Stimulated activated CD8-positive, alpha-beta memory T cell treated with anti-CD3 and anti-CD28 coated beads, Interleukin-7, amount 100 ng/mL, for 48 hours (primary cell): ENCODE results near the gene PKLR.

ENCODE experiments used
- DNase-seq, 2 donors: peaks; one replicate each; pipeline ENCODE4 v3.0.0-alpha.2; 2020; ENCODE audit warnings: low read depth in 1 of 2; ENCODE audit errors: extremely low read depth in 1 of 2

The PKLR gene

GRCh38 chr1:155286544-155286943 is 14.7 kb downstream of the PKLR start:
- no peak for DNase-seq

DNA sequence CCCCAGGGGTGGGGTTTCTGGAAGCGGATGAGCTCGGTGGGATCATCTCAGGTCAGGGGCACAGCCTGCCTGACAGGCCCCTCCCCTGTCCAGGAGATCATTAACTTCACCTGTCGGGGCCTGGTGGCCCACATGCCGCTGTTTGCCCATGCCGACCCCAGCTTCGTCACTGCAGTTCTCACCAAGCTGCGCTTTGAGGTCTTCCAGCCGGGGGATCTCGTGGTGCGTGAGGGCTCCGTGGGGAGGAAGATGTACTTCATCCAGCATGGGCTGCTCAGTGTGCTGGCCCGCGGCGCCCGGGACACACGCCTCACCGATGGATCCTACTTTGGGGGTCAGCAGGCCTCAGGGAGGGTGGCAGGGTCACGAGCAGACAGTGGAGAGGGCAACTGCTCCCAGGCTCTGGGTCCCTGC is 15.6 kb downstream of the PKLR start:
- no peak for DNase-seq

- no peak for DNase-seq
Observed at GRCh38 chr1:155285063-155285462, 16.2 kb downstream of the PKLR start.

GRCh38 chr1:155284476-155284875 is 16.8 kb downstream of the PKLR start:
- no peak for DNase-seq

- DNase-seq = no peak
Observed at GRCh38 chr1:155282488-155283091, 18.6 kb downstream of the PKLR start.

GRCh38 chr1:155279268-155279667 is 22.0 kb downstream of the PKLR start:
- no peak for DNase-seq

DNA sequence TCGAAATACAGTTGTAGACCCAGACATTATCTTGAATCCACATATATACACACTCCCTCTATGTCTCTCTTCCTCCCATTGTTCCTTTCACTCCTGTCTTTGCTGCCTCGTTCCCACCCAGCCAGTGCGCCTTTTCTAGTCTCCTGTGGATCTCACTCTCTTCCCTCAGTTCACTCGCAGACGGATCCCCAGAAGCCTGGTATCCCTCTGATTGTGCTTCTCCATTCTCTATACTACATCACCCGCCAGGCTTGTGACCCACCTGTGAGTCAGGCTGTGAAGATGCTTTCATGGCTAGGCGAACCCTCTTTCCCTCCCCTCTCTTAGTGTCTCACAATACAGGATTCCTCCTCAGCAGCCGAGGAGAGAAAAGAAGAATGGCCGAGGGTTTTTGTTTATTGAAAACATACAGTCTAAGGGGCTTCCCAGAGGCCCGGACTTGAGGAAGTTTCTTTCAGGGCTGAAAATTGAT is 22.5 kb downstream of the PKLR start:
- DNase-seq = no peak

GRCh38 chr1:155277902-155278688 is 23.1 kb downstream of the PKLR start:
- peak; percentile 35 to 61 for DNase-seq

GRCh38 chr1:155277070-155277901 is 24.0 kb downstream of the PKLR start, which contains the start of gene HCN3:
Gene HCN3, plus strand, starts transcription at chr1:155277463. Its CDS starts 128 bp downstream, at chr1:155277591.
- DNase-seq = peak; percentile 86 to 95

DNA sequence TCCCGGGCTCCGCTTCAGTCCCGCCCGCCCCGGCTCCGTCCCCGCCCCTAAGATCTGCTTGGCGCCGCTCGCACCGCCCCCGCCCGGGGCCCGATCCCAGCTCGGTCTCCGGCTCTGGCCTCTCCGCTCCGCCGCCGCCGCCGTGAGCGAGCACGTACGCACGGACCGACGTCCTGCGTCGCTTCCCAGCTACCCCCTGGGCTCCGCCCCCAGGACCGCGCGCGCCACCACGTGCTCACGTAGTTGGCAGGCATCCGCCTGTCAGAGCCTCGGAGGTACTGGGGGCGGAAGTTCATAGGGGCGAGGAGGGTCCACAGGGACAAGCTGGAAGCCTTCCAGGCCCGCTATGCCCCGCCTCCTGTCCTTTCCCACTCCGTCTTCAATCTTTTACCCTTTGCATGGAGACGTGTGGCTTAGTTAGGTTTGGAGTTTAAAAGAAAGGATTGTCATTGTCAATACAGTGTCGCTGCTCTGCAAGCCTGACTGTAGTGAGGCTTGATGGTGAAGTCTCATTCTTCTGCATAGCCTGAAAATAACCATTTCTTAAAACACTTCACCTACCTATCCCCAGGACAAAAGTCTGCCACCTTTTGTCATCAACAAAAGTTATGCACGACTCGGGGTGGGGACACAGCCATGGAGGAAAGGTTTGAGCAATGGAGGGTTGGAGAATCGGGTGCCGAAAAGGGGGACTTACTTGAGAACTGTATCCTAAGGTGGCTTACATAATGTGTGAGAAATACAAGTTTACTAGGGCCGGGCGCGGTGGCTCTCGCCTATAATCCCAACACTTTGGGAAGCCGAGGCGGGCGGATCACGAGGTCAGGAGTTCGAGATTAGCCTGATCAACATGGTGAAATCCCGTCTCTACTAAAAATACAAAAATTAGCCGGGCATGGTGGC is 27.6 kb downstream of the PKLR start, which contains the start of gene CLK2:
Gene CLK2, minus strand, starts transcription at position 162 of the 903 bp plus-strand sequence. CDS start 2,527 bp downstream, outside the sequence.
- DNase-seq = peak; percentile 95 to 97

- no peak for DNase-seq
Observed at GRCh38 chr1:155272466-155273342, 28.5 kb downstream of the PKLR start.

GRCh38 chr1:155269381-155269780 is 31.9 kb downstream of the PKLR start:
- DNase-seq = no peak

- no peak for DNase-seq
Observed at GRCh38 chr1:155268630-155269029, 32.6 kb downstream of the PKLR start.

- DNase-seq = no peak
Observed at GRCh38 chr1:155267373-155267772, 33.9 kb downstream of the PKLR start.

- DNase-seq = no peak
Observed at GRCh38 chr1:155266553-155266952, 34.7 kb downstream of the PKLR start.

GRCh38 chr1:155263067-155263466 is 38.2 kb downstream of the PKLR start:
- no peak for DNase-seq

DNA sequence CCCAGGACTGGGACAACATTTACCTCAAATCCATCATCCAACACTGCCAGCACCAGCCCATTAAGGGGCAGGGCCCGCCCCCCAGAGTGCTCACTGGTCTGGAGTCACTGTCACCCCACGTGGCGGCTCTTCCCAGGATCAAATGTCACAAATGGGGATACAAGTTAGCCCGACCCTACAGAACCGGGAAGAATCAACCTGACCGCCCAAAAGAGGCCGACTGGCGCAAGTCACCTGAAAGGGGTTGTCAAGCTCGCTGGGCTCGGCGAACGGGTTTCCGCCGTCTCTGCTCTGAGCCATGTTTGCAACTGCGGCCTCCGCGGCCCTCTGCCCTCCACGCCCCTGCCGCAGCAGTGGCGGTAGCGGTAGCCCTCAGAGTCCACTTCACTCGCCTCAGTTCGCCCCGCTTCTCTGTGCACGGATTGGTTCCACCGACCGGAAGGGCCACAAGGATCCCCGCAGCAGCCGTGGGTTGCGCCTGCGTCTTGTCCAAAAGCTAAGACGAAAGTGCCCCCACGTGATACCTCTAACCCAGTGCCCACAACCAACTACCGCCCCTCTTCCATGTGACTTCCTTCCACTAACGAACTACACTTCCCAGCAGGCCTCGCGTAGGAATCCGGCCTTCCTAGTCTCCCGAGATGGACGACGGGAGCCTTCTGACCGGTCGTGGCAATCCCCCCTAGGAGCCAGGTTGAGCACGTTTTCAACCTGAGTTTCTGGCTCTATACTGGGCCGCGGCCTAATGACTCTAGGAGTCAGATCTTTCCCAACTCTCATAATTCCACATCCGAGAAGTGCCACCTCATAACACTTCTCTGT is 39.2 kb downstream of the PKLR start, which contains the start of gene SCAMP3:
Gene SCAMP3, minus strand, starts transcription at position 509 of the 822 bp plus-strand sequence. Its CDS starts 209 bp downstream, at position 300.
- peak; percentile 75 to 93 for DNase-seq

DNA sequence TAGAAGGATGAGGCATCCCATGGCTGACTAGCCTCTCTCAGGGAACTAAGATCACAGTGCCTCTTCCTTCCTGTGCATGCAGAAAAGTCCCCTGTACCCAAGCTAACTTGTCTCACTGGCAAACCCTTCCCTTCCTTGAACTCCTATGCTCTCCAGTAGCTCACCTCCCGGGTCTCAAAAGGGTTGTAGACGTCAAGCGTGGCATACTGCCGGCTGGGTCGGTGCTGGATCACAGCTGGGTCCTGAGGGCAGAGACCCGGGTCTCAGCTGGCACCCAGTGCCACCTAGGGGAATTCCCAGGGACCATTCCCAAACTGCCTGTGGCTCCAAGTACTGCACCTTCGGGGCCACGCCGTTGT is 39.8 kb downstream of the PKLR start:
- no peak for DNase-seq
